GM18526 (cell line): ENCODE results near the gene NHEJ1.

ENCODE experiments used
- POLR2A ChIP-seq: IDR thresholded peaks from 3 replicates; pipeline ENCODE4 v1.6.1; 2011; ENCODE audit not compliant: insufficient read length; ENCODE audit errors: extremely low read depth

The NHEJ1 gene

DNA sequence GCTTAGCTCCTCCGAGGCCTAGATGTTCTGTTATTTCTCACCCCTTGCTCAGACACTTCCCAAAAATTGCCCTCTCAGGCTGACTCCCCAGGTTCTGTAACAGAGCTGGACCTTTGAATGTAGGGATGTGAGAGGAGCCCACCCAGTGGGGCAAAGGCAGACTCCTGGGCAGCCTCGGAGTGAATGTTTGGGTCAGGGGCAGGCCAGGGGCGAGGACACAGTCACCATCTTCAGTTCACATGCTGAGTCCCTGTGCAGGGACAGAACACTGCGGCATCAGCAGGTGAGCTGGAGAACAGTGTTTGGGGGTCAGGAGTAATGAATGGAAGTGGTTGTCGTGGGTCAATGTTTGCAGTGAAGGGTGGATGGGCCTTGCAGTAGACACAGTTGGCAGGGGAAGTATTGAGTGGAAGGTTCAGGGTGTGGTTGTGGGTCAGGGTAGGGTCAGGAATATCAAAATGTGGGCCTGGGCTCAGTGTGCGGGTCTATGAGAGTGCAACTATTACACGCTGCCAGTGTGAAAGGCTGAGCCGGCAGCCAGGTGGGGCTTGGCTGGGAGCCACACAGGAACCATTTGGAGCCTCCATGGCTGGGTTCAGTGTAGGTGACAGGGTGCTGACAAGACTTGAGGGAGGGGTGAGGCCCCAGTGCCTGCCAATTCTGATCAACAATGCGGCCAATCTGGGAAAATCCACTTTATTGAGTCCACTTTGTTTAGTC, 104.3 kb downstream of the NHEJ1 start:
- TF ChIP-seq POLR2A, result no peak

DNA sequence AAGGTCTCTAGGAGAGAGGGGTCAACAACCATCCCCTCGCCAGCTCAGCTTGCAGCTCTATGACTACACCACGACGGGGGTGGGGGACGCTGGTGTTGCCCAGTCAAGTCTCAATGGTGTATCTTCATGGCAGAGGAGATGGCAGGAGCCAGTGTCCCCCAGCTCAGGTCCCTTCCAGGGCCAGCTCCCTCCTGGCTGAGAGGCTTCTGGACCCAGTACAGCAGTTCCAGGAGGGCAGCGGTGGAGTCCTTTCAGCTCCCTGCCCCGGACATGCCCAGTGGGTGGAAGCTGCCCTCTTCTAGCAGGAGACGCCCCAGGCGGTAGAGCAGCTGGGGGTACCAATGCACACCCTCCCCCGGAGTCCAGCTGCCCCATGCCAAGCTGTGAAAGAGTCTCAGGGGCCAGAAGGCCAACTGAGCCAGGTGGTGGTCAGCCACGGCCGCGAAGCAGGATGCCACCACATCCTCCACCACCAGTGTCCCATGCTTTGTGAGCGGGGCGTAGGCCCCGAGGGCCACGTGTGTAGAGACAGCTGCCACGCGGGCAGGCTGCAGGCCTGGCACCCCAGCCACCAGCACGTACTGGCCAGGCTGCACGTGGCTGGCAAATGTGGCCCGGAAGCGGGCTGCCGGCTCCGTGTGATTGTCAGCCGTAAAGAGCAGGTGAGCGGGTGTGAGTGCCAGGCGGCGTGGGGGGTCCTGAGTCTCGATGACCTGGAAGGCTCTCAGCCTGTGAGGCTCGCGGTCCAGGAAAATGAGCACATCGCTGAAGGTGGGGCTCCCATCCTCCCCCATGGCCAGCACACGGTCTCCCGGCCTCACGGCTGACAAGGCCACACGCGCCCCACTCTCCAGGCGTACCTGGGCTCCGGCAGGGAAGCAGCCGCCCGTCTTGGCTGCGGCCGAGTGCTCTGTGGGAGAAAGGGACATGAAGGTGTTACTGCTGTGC, 105.4 kb downstream of the NHEJ1 start:
- TF ChIP-seq POLR2A, result no peak

DNA sequence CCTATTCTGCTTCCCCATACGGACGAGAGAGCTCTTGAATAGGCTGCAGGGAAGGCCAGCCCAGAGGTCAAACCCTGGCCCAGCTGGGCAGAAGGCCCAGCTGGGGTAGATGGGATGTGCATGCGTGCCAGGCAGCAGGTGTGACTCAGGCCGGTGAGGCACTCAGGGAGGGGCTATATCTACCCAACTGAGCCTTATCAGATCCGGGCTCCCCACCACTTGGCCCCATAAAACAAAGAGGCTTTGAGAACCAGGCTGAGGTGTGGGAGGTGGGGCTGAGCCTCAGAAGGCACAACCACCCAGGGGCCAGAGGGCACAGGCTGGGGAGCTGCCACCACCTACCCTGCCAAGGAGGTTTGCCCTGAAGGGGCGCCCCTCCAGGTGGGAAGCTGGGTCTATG, 111.3 kb downstream of the NHEJ1 start:
- TF ChIP-seq POLR2A, result no peak

DNA sequence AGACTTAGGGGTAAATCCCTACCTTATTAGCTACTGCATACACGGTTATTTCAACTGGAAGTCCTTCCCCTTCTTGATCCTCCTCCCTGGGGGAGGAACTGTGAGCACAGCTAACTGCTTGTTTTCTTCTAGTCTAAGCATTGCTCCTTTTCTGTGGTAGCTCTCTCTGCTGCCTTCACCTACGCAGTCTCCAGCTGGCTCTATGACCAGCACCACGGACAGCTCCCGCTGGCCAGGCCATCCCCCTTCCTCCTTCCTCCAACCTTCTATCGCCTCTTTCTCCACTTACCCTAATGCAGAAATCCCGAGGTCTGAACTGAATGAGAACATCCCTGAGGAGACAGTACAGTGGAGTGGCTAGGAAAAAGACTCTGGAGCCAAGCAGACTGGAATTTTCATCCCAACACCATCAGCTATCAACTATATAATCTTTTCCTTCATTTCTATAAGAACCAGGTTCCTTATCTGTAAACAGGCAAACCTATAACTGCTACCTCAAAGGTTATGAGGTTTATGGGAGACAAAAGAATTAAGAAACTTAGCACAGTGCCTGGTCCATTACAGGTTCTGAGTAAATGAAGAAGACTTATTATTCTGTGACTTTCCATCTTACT, 114.6 kb downstream of the NHEJ1 start:
- no peak for TF ChIP-seq POLR2A

DNA sequence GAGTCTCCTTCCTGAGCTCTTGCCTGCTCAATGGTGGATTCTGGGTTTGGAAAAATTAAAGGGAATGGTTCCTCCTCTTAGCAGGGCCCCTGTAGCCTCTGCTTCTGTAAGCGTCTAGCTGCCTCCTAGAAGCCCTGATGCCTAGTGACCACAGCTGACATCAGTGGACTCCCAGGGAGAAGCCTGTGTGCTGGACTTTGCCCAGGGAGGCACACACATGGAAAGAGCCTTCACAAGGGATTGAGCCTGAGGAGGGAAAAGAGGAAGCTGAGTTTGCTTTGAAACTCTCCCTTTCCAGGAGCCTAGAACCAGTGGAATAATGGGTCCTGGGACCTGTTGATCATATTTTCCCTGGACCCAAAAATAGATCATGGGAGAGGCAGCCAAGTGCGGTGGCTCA, 117.9 kb downstream of the NHEJ1 start:
- TF ChIP-seq POLR2A, result no peak

DNA sequence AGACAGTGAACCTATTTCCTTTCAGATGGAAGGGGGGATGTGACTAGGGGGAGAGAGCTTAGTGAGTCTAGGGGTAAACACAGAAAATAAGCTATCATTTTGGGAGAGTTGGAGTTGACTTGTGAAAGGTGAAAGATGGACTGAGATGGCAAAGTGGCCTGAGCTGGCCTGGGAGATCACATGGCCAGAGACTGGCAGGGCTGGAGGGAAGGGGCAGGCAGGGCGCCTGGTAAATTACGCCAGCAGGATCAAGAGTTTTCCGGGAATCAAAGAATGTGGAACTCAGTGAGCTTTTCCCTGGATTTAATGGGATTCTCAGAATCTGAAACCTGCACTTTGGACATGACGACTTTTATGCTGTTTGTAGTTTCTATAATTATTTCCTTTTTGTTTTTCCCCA, 118.5 kb downstream of the NHEJ1 start:
- TF ChIP-seq POLR2A, result no peak

DNA sequence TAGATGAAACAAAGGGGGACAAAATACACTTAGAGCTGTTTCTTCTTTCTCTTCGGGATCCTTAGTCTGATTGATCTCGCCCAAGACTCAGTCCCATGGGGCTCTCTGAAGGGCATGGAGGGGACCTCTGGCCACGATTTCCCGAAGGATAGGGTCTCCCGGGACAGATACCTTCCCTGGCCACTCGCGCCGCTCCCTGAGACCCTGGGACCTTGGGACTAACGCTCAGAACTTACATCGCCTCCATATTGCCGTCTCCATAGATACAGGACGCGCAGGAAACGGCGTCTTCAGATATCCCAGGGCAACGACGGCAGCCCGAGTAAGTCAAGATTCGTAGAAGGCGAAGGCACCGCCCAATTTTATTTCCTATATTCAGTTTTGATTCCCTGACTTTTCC, 119.4 kb downstream of the NHEJ1 start, which contains the start of gene CFAP65:
Gene CFAP65 (minus strand): TSS at position 265 of the 400 bp plus-strand sequence. CDS start 2,468 bp downstream, outside the sequence.
- no peak for TF ChIP-seq POLR2A

DNA sequence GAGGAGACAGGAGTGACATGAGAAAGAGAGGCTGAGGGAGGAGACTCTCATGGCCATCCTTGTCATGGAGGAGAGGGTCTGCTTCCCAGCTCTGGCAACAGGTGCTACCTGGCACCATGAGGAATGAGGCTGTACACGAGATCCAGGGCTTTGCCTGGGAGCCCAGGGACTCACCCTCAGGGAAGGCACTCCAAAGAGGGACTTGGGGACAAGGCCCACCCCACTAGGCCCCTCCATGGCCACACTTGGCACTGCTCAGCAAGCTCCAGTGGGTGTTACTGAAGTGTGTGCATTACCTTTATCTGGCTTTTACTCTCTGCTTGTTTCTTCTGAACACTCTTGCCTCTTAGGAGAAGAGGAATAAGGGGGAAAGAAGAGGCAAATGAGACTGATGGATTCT, 122.0 kb downstream of the NHEJ1 start:
- TF ChIP-seq POLR2A, result no peak

DNA sequence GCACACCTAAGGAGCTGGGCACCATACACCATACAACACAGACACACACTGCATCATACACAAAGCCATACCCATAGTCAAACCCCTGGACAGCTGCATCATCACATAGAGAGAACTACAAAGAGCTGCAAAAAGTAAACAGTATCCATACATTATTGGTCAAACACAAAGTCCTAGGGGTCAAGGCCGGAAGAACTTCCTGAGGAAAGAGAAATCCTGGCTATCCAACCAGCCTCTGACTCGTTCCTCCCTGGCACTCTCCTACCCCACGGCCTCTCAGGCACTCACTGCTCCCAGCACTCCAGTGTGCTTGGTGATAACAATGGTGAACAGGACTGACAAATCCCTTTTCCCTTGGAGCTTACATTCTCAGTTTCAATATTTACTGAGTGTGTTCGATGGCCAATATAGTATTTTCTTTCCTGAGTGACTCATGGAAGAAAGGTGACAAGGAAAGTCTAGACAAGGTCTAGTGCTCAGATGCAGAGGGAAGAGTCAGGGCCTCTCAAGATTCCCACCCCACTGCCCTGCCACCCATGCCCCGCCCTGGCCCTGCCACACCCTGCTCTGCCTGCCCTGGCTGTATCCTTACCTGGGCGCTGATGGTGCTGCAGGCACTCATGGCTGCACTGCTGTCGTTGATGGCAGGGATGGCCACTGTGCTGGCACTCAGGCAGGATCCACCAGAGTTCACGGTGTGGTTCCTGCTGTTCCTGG, 122.7 kb downstream of the NHEJ1 start:
- TF ChIP-seq POLR2A, result no peak

DNA sequence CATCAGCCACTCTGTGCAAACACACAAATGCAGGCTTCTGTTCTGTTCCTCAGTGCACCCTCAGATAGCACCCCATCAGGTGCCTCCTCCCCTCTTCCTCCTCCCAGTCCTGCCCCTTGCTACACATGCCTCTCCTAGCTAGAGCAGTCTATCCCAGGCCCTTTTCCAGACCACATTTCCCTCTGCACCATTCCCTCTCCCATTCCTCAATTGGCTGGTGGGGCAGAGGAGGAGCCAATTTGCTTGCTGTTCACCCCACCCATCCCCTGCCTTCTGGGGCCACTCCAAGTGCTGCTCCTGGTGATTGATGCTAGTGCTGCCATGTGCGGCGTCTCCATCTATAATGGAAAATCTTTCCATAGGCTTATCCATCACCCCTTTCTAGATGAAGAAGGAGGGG, 124.7 kb downstream of the NHEJ1 start:
- TF ChIP-seq POLR2A, result no peak

DNA sequence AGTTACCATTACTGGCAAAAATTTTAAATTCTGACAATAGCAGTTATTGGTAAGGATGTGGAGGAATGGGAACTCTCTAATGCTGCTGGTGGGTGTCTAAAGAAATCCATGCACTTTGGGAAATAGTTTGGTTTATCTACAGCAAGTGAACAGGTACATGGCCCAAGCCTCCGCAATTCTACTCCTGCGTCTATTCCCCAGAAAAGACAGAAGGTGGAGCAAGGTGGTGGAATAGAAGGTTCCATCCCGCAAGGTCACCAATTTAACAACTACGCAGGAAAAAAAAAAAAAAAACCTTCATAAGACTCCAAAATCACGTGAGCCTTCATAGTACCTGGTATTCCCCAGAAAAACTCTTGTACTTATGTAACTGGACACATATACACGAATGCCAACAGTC, 125.8 kb downstream of the NHEJ1 start:
- no peak for TF ChIP-seq POLR2A

DNA sequence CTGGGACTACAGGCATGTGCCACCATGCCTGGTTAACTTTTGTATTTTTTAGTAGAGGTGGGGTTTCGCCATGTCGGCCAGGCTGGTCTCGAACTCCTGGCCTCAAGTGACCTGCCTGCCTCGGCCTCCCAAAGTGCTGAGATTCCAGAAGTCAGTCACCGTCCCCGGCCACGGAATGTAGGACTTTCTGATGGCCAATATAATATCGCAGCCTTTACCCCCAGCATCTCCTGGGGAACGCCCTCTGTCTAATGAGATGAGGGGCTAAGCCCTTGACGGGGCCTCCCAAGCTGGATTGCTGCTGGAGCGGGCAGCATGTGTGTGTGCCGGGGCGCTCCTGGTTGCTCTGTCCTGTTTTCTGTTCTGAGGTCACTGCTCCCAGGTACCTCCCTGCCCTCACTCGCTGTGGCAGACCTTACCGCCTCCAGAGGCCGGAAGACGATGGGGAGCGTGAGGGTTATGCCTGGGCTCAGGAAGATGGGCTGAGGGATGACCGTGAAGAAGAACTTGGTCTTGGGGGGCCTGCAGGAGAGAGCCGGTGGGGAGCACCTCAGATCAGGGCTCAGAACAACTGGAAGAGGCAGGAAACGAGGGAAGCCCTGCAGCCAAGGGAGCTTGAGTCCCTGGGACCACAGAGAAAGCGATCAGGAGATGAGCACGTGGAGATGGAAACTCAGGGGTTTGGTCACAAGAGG, 128.4 kb downstream of the NHEJ1 start:
- TF ChIP-seq POLR2A, result no peak

DNA sequence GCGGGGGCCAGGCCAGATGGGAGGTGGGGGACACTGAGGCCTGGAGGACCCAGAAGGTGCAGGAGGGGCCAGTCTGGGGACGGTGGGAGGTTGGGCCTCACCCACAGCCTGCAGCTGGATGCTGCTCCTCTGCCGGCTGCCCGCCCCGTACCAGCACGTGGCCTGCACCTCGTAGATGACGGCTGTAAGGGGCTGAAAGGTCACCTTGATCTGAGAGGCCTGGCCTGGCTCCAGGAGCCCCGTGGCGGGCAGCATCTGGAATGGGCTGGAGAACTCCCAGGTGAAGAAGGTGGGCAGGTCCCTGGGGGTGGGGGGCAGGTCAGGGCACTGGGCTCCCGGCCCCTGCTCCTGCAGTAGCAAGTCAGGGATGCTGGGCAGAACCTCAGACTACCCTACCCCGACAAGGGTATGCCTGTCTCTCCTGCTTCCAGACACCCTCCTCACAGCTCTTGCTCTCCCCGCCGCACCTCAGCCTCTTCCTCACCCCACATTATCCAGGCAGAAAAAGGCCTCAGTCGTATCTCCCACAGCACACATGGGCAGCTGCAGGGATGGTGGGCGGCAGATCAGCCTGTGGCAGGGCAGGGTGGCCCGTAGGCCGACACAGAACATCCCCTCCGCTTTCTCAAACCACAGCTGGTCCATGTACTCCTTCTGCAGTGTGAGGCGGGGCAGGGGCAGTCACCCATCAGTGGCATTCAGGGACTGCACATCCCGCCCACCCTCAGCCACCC, 129.4 kb downstream of the NHEJ1 start:
- TF ChIP-seq POLR2A, result no peak
